ENCODE results near the gene DOHH.

DNA sequence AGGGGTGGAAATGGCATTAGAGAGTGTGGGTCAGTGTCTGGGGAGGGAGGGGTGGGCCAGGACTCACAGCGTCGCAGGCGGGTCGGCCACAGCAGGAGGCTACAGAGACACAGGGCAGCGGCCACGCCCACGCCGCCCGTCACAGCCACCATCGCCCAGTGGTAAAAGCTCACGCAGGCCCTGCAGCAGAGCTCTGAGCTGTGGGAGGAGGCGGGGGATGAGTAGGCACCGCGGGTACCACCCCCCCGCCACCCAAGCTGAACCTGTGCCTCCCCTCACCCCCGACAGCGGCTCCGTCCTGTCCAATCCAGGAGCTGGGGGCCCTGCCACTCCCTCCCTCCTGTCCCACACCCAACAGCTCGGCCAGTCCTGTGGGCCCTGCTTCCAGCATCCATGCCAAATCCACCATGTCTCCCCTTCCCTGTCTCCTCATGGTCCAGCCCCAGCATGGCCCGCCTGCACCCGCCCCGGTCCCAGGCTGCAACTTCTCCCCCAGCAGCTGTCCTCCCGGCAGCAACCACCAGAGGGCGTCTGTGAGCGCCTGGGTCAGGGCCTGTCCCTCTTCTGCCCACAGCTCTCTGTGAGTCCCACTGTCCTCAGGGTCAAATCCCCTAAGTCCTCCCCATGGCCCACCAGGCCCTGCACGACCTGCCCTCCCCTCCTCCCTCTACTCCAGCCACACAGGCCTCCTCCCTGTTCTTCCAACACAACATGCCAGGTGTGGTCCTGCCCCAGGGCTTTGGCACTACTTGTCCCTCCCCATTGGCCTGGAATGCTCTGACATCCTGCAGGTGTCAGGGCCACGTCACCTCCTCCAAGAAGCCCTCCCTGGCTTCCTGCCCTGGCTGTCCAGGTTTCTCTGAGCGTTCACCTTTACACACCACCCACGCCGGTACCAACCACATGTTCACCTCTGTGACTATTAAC is 44.5 kb upstream of the DOHH start:
- no peak for TF ChIP-seq ZC3H11A (IDR thresholded peaks at IDR 0.05)
- TF ChIP-seq, protein P1, sequence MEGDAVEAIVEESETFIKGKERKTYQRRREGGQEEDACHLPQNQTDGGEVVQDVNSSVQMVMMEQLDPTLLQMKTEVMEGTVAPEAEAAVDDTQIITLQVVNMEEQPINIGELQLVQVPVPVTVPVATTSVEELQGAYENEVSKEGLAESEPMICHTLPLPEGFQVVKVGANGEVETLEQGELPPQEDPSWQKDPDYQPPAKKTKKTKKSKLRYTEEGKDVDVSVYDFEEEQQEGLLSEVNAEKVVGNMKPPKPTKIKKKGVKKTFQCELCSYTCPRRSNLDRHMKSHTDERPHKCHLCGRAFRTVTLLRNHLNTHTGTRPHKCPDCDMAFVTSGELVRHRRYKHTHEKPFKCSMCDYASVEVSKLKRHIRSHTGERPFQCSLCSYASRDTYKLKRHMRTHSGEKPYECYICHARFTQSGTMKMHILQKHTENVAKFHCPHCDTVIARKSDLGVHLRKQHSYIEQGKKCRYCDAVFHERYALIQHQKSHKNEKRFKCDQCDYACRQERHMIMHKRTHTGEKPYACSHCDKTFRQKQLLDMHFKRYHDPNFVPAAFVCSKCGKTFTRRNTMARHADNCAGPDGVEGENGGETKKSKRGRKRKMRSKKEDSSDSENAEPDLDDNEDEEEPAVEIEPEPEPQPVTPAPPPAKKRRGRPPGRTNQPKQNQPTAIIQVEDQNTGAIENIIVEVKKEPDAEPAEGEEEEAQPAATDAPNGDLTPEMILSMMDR (IDR thresholded peaks at IDR 0.05), result peak; percentile 69
- TF ChIP-seq JUN (IDR thresholded peaks at IDR 0.05), result no peak

Data from A549 (cell line).